Liver (tissue), 2 donors: ENCODE measurements around the gene ERC1.
"Not testable (repeated sequence)": the region's sequence is repeated elsewhere in the genome, so short reads cannot be mapped to it uniquely, and the experiment has no call there.

Source experiments
- GABPA ChIP-seq, 2 donors: IDR thresholded peaks in 1 of 2; conservative IDR thresholded peaks in 1 of 2; 2 replicates each; pipeline ENCODE4 v1.6.1; 2016; ENCODE audit warnings: antibody characterized with exemption in 2 of 2, mild to moderate bottlenecking in 1 of 2, moderate library complexity in 1 of 2
- TF ChIP-seq, protein P1 (sequence below): IDR thresholded peaks from 2 replicates; pipeline ENCODE4 v1.6.1; 2016; ENCODE audit warnings: antibody characterized with exemption, mild to moderate bottlenecking
- donor health status: healthy.

DNA sequence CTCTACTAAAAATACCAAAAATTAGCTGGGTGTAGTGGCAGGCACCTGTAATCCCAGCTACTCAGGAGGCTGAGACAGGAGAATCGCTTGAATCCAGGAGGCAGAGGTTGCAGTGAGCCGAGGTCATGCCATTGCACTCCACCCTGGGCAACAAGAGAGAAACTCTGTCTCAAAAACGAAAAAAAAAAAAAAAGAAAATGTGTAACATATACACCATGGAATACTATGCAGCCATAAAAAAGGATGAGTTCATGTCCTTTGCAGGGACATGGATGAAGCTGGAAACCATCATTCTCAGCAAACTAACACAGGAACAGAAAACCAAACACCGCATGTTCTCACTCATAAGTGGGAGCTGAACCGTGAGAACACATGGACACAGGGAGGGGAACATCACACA lies 326.0 kb downstream of the ERC1 start:
- TF ChIP-seq, protein P1, sequence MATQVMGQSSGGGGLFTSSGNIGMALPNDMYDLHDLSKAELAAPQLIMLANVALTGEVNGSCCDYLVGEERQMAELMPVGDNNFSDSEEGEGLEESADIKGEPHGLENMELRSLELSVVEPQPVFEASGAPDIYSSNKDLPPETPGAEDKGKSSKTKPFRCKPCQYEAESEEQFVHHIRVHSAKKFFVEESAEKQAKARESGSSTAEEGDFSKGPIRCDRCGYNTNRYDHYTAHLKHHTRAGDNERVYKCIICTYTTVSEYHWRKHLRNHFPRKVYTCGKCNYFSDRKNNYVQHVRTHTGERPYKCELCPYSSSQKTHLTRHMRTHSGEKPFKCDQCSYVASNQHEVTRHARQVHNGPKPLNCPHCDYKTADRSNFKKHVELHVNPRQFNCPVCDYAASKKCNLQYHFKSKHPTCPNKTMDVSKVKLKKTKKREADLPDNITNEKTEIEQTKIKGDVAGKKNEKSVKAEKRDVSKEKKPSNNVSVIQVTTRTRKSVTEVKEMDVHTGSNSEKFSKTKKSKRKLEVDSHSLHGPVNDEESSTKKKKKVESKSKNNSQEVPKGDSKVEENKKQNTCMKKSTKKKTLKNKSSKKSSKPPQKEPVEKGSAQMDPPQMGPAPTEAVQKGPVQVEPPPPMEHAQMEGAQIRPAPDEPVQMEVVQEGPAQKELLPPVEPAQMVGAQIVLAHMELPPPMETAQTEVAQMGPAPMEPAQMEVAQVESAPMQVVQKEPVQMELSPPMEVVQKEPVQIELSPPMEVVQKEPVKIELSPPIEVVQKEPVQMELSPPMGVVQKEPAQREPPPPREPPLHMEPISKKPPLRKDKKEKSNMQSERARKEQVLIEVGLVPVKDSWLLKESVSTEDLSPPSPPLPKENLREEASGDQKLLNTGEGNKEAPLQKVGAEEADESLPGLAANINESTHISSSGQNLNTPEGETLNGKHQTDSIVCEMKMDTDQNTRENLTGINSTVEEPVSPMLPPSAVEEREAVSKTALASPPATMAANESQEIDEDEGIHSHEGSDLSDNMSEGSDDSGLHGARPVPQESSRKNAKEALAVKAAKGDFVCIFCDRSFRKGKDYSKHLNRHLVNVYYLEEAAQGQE = not testable (repeated sequence)
- not testable (repeated sequence) for TF ChIP-seq GABPA (IDR thresholded peaks at IDR 0.05 in 1 of 2, conservative IDR thresholded peaks at IDR 0.05 in 1 of 2)
